Naive B cell (primary cell): ENCODE results near the gene PIP5KL1. TPM values are rescaled to one million over a fixed set of nuclear protein-coding genes. Genes with fewer than 3 reads are reported as not detected.
A peak's percentile ranks its signal among the peaks of the same experiment; 100 is the strongest.

Experiments
- ATAC-seq, 2 donors: fragments of 150-1000 bp; cut with Tn5 transposase; 2 replicates each; pipeline ENCODE4 v1.10.0; 2021; ENCODE audit warnings: low read depth in 2 of 2, mild to moderate bottlenecking in 2 of 2, moderate library complexity in 2 of 2
- DNase-seq: peaks from one replicate; pipeline ENCODE4 v3.0.0; 2022
- H3K27ac Mint-ChIP-seq, 6 donors: one replicate each; pipeline ENCODE4 v1.8.0; 2020 to 2022; ENCODE audit warnings: mild to moderate bottlenecking in 6 of 6, mixed read lengths in 6 of 6, moderate library complexity in 5 of 6, inconsistent platforms in 2 of 6
- H3K27me3 Mint-ChIP-seq, 3 donors: one replicate each; pipeline ENCODE4 v1.8.0; 2021 to 2022; ENCODE audit warnings: mixed read lengths in 3 of 3, mild to moderate bottlenecking in 1 of 3
- H3K36me3 Mint-ChIP-seq, 2 donors: one replicate each; pipeline ENCODE4 v1.8.0; 2020 to 2022; ENCODE audit warnings: mixed read lengths in 2 of 2, inconsistent platforms in 1 of 2, mild to moderate bottlenecking in 1 of 2
- H3K4me1 Mint-ChIP-seq, 3 donors: one replicate each; pipeline ENCODE4 v1.8.0; 2020 to 2022; ENCODE audit warnings: mixed read lengths in 3 of 3, inconsistent platforms in 1 of 3, mild to moderate bottlenecking in 1 of 3, moderate library complexity in 1 of 3
- H3K4me3 Mint-ChIP-seq, 8 donors: one replicate each; pipeline ENCODE4 v1.8.0; 2020 to 2022; ENCODE audit warnings: mild to moderate bottlenecking in 8 of 8, mixed read lengths in 8 of 8, moderate library complexity in 8 of 8, inconsistent platforms in 2 of 8
- H3K9me3 Mint-ChIP-seq, 7 donors: one replicate each; pipeline ENCODE4 v1.8.0; 2020 to 2022; ENCODE audit warnings: mixed read lengths in 7 of 7, mild to moderate bottlenecking in 5 of 7, inconsistent platforms in 2 of 7, moderate library complexity in 1 of 7
- polyA plus RNA-seq, 6 donors: library from polyadenylated mRNA; unstranded; fragments of 300-500 nt; fragmentation: Illumina TruSeq; gene quantifications; one replicate each; pipeline ENCODE4 v1.2.3, GENCODE V29; 2021; ENCODE audit warnings: low read depth in 6 of 6

Gene PIP5KL1
- polyA plus RNA-seq, 6 donors from 2014 or later: 0.73 to 1.0 TPM; not detected in 4

DNA sequence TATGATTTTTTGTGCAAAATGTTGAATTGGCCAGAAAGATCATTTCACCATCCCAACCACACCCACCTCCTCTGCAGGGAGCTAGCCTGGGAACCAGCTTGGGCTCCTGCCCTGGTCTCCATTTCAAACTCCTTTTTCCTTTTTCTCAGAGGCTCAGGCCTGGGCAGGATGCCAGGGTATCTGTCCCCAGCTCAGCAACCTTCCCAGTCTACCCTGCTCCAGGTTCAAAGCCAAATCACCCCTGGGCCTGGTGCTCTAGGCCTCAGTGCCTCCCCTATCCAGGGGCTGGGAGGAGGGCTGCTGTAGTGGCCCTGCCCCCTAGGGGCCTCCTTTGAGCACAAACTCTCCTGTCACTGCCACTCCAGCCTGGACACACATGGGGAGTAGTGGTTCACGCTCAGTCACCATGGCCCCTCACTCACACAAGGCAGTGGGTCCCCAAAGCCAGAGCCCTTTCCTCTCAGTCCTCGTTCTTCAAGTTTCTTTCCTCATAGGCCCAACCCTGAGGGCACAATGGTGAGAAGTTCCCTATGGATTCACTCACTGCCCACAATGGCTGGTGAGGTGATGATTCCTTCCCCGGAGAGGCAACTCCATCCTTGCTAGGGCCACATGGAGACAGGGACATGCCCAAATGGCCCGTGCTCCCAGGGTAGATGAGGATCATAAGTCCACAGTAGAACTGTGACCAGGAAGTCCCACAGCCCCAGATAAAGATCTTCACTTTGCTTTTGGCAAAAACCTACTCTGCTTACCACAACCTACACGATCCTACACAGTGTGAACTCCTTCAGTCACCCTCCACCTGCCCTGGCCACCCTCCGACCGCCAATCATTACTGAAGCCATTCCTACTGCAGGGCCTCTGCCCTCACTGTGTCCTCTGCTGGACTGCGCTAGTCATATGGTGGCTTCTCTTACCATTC is 12.1 kb downstream of the PIP5KL1 start:
- peak overlapping the region; percentile 93 to 99 (median 99) for H3K27ac Mint-ChIP-seq

DNA sequence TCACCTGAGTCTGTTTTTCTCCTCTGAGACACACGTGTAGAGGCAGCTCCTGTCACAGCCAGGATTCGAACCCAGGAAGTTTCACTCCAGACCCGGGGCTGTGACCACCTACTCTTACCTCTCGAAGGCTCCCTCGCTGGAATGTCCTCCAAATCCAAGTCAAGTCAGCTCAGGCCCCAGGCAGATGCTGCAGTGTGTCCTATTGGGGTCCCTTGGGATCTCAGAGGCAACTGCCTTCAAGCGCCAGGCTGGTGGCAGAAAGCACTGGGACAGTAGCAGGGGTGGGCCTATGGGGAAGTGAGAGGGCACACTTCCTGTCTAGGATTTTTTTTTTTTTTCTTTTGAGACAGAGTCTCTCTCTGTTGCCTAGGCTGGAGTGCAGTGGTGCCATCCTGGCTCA is 13.0 kb downstream of the PIP5KL1 start:
- H3K9me3 Mint-ChIP-seq: no peaks in the 10 kb centered on the region
- peak overlapping the region; percentile 85 to 99 (median 91) for H3K4me3 Mint-ChIP-seq

More for the DNA sequence above, 12.1 kb downstream of the PIP5KL1 start:
- peak overlapping the region; percentile 85 to 99 (median 91) for H3K4me3 Mint-ChIP-seq
- H3K36me3 Mint-ChIP-seq: no peaks in the 10 kb centered on the region
- no peaks in the 10 kb centered on the region for H3K27me3 Mint-ChIP-seq
- H3K9me3 Mint-ChIP-seq: no peaks in the 10 kb centered on the region
- no peak for DNase-seq
- H3K4me1 Mint-ChIP-seq: peaks cover 32 to 63% (median 47%) of the 10 kb centered on the region in 3 donors
- no peak for ATAC-seq

DNA sequence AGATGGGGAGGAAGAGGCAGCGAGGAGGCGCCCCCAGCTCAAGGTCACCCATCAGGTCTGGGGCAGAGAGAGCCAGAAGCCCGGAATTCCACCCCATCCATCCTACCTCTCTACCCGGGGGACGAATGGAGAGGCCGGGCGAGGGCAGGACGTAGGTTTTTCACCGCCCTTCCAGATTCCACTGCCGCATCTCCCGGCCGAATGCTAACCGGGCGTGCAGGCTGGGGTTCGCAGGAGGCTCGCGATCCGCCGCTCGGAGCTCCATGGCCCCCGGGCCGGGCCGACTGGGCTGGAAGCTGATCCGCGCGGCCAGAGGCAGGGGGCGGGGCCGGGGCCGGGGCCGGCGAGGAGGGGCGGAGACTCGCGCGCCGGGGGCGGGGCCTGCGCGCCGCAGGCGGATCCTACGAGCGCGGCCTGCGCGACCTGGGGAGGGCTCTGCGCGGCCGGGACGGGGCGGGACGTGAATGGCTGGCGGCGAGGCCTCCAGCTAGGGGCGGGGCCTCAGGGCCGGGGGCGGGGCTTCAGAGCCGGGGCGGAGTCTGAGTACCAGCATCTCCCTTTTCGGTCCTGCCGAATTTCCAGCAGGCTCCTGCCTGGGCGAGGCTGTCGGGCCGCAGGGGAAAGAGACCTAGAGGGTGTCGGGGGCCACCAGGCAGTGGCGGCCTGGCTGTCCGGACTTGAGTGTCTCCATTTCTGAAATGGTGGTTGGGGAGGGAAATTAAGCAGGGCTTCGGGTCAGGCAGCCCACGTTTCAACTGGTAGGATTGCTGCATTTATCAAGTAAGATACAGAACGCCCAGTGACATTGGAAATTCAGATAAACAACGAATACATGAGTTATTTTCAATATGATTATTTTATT is 13.6 kb downstream of the PIP5KL1 start, which contains the start of gene ST6GALNAC4:
Gene ST6GALNAC4, minus strand, starts transcription at position 322 of the 862 bp plus-strand sequence. CDS start 622 bp downstream, outside the sequence.
- DNase-seq (peak; percentile 90), ATAC-seq (peak; percentile 69 to 75)
- Mint-ChIP-seq H3K4me3 (peak within 1 kb of the TSS; percentile 85 to 99 (median 94)), H3K9me3 (no peaks in the 10 kb centered on the region), H3K27me3 (no peaks in the 10 kb centered on the region), H3K27ac (peak within 1 kb of the TSS; percentile 95 to 99 (median 99)), H3K36me3 (peaks cover 0 to 5% of the 10 kb centered on the region in 2 donors), H3K4me1 (peaks cover 32 to 72% (median 52%) of the 10 kb centered on the region in 3 donors)

More for the DNA sequence above, 13.0 kb downstream of the PIP5KL1 start:
- Mint-ChIP-seq H3K36me3 (peaks cover 0 to 5% of the 10 kb centered on the region in 2 donors), H3K27me3 (no peaks in the 10 kb centered on the region), H3K4me1 (peaks cover 32 to 69% (median 52%) of the 10 kb centered on the region in 3 donors), H3K27ac (peak overlapping the region; percentile 93 to 99 (median 99))
- ATAC-seq (peak; percentile 57 to 61), DNase-seq (peak; percentile 85)

DNA sequence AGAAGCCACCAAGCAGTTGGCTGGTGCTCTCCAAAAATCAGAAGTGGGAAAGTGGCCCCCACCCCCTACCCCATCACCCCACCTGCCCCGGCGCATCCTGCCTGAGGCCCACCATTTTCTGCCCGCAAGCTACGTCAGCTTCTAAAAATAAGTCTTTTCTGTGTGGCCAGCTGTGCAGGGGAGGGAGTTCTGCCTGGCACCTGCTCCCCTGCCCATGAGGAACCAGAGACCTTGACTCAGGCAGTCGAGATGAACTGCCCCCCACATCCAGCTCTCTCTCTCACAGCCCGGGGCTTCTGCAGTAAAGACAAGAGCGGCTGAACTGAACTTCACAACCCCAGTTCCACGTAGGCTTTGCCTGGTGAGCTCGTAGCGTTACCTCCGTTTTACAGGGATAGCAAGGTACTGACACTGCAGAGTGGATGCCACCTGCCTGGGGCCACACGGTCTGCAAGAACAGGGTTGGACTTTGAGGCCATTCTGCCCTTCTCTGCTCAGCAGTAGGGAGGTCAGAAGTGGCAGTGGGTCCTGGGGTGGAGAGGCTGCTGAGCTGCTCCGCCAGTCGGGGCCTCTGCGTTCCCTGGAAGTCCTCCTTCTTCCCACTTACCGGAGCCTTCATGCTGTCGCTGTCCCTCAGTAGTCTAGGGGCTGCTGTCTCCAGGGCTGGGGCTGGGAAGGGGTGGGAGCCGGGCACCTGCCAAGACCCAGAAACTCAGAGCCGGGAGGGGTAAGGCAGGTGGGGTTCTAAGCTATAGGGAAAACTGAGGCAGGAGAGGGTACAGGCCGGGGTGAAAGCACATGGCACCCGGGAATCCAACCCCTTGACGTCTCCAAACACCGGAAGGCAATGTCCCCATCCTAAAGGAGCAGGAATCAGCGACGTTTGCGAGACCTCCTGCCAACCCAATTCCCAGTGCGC is 14.5 kb downstream of the PIP5KL1 start:
- Mint-ChIP-seq H3K9me3 (no peaks in the 10 kb centered on the region), H3K4me3 (peak overlapping the region; percentile 85 to 99 (median 94)), H3K36me3 (peaks cover 2 to 6% of the 10 kb centered on the region in 2 donors), H3K27ac (peak overlapping the region; percentile 95 to 98 (median 98)), H3K4me1 (peaks cover 29 to 75% (median 49%) of the 10 kb centered on the region in 3 donors), H3K27me3 (no peaks in the 10 kb centered on the region)
- DNase-seq (peak; percentile 89), ATAC-seq (peak; percentile 62 to 63)

DNA sequence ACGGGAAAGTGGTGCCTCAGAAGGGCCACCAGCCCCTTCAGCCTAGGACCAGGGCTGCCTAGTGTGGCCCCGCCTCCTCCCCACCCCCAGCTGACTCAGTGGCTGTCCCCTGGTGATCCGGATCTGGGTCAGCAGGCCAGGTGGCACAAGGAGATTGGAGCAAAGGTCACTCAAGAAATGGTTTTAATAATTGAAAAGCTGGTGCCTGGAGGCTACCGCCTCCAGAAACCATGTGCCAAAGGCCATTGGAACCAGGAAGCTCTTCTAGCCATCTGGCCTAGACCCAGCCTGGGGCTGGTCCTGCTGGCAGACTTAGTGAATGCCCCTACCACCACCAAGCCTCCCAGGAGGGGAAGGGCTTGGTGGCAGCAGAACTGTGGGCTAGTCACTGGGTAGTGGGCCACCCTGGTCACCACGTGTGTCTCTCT is 15.2 kb downstream of the PIP5KL1 start:
- H3K4me3 Mint-ChIP-seq: peak overlapping the region; percentile 85 to 99 (median 94)
- H3K27ac Mint-ChIP-seq: peak overlapping the region; percentile 95 to 98 (median 98)
- H3K4me1 Mint-ChIP-seq: peaks cover 30 to 76% (median 56%) of the 10 kb centered on the region in 3 donors
- H3K36me3 Mint-ChIP-seq: peaks cover 9 to 10% of the 10 kb centered on the region in 2 donors
- ATAC-seq (no peak), DNase-seq (no peak)
- H3K9me3 Mint-ChIP-seq: no peaks in the 10 kb centered on the region
- no peaks in the 10 kb centered on the region for H3K27me3 Mint-ChIP-seq

DNA sequence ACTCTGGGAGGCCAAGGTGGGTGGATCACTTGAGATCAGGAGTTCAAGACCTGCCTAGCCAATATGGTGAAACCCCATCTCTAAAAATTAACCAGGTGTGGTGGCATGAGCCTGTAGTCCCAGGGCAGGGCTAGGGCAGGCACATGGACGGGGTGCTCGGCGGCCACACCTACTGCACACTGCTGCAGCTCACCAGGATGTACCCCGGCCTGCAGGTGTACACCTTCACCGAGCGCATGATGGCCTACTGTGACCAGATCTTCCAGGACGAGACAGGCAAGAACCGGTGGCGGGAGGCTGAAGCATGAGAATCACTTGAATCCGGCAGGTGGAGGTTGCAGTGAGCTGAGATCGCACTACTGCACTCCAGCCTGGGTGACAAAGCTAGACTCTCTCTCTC is 16.9 kb downstream of the PIP5KL1 start:
- DNase-seq: no peak
- H3K4me3 Mint-ChIP-seq: peak overlapping the region in 1 of 8 donors; percentile 32
- no peaks in the 10 kb centered on the region for H3K27me3 Mint-ChIP-seq
- no peaks in the 10 kb centered on the region for H3K9me3 Mint-ChIP-seq
- no peak for ATAC-seq
- H3K4me1 Mint-ChIP-seq: peaks cover 24 to 64% (median 49%) of the 10 kb centered on the region in 3 donors
- peaks cover 10% of the 10 kb centered on the region in 2 donors for H3K36me3 Mint-ChIP-seq
- H3K27ac Mint-ChIP-seq: peak overlapping the region; percentile 22 to 96 (median 52)

DNA sequence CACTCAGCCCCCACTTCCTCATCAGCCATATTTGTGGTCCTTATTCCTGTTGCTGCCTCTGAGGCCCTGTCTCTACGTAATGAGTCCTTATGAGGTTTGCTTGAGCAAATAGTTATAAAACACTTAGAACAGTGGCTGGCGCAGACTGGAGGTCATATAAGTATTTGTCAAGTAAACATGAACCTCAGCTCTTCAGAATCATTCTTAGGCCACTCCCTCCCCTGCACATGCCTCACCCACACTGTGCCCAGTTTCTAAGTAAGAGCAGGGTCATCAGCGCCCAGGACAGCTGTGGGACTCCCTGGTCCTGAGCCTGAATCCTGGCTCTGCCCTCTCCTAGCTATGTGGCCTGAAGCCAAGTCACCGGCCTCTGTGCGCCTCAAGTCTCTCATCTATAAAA is 17.7 kb downstream of the PIP5KL1 start:
- no peaks in the 10 kb centered on the region for H3K9me3 Mint-ChIP-seq
- DNase-seq (no peak), ATAC-seq (no peak)
- peak overlapping the region in 1 of 8 donors; percentile 59 for H3K4me3 Mint-ChIP-seq
- peaks cover 10% of the 10 kb centered on the region in 2 donors for H3K36me3 Mint-ChIP-seq
- peaks cover 17 to 58% (median 41%) of the 10 kb centered on the region in 3 donors for H3K4me1 Mint-ChIP-seq
- H3K27ac Mint-ChIP-seq: peak overlapping the region in 5 of 6 donors; percentile 15 to 96 (median 86)
- H3K27me3 Mint-ChIP-seq: no peaks in the 10 kb centered on the region

DNA sequence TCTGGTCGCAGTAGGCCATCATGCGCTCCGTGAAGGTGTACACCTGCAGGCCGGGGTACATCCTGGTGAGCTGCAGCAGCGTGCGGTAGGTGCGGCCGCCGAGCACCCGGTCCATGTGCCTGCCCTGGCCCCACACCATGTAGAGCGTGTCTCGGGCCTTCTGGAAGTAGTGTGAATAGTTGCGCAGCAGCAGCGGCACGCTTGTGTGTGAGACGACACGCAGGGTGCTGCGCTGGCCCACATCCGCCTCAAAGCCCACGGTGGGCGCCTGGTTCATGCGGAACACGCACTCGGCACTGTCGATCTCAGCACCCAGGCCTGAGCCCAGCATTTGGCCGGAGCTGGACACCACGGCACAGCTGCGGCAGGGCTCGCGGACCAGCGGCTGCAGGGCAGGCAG is 18.3 kb downstream of the PIP5KL1 start:
- peak overlapping the region in 3 of 6 donors; percentile 47 to 100 (median 76) for H3K27ac Mint-ChIP-seq
- no peak overlapping the region for H3K4me3 Mint-ChIP-seq
- peaks cover 10% of the 10 kb centered on the region in 2 donors for H3K36me3 Mint-ChIP-seq
- no peaks in the 10 kb centered on the region for H3K27me3 Mint-ChIP-seq
- H3K4me1 Mint-ChIP-seq: peaks cover 13 to 56% (median 35%) of the 10 kb centered on the region in 3 donors
- no peak for DNase-seq
- no peak for ATAC-seq
- no peaks in the 10 kb centered on the region for H3K9me3 Mint-ChIP-seq

DNA sequence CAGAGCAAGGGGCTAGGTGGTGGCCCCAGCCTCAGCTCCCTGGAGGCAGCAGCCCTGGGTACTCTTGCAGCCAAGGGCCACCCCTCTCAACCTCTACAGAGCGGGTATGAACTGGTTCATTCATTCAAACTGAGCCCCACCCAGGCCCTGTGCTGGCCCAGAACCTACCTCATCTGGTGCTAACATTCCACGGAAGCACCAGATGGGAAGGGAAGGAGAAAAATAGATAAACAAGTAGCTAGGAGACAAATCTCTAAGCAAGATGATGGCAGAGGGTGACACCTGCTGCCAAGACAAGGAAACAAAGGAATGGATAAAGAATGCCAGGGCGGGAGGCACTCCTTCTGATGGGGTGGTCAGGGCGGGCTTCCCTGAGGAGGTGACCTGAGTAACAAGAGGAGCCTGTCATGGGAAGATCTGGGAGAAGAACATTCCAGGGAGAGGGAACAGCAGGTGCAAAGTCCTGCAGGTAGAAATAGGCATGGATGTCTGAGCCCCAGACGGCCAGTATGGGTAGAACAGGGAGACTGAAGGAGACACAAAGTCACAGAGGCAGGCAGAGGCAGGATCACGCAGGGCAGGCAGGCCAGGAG is 19.9 kb downstream of the PIP5KL1 start:
- Mint-ChIP-seq H3K4me1 (peaks cover 10 to 66% (median 43%) of the 10 kb centered on the region in 3 donors), H3K27me3 (no peaks in the 10 kb centered on the region)
- no peak for DNase-seq

DNA sequence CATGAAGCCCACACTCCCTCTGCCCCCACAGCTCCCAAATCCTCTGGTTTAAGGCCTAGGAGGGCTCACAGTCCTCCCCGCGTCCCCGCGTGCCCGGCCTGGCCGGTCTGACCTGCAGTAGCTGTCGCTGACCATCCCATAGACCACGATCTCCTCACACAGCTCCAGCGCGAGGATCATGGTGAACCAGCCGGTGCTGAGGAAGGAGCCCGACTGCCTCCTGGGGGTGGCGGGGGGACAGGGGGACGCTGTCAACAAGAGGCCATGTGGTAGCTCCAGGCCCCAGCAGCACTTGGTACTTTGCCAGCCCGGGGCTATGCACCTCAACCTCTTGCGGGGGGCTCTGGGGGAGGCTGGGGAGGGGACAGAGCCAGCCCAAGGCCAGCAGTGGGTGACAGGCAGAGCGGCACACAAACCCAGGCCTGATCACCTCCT is 20.7 kb downstream of the PIP5KL1 start:
- no peak for ATAC-seq

More for the DNA sequence above, 19.9 kb downstream of the PIP5KL1 start:
- H3K9me3 Mint-ChIP-seq: no peaks in the 10 kb centered on the region
- no peak overlapping the region for H3K4me3 Mint-ChIP-seq
- ATAC-seq: no peak
- H3K27ac Mint-ChIP-seq: peak overlapping the region in 5 of 6 donors; percentile 43 to 100 (median 92)
- peaks cover 10% of the 10 kb centered on the region in 2 donors for H3K36me3 Mint-ChIP-seq

DNA sequence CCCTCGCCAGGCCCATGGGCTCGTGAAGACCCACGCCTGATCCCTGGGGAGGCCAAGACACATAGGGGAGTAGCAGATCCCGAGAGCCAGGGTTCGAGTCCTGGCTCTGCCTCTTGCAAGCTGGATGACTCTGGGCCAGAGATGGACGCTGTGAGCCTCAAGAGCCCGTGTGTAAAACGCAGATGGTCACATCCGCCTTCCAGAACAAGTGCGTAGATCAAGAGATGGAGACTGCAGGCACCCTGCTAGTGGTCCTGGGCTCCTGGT is 22.0 kb downstream of the PIP5KL1 start:
- Mint-ChIP-seq H3K27ac (peak overlapping the region in 3 of 6 donors; percentile 53 to 100 (median 100)), H3K27me3 (no peaks in the 10 kb centered on the region), H3K4me1 (peaks cover 27 to 67% (median 52%) of the 10 kb centered on the region in 3 donors), H3K4me3 (no peak overlapping the region), H3K36me3 (peaks cover 10% of the 10 kb centered on the region in 2 donors), H3K9me3 (no peaks in the 10 kb centered on the region)
- ATAC-seq (no peak), DNase-seq (no peak)

More for the DNA sequence above, 20.7 kb downstream of the PIP5KL1 start:
- Mint-ChIP-seq H3K4me1 (peaks cover 15 to 67% (median 43%) of the 10 kb centered on the region in 3 donors), H3K27ac (peak overlapping the region in 4 of 6 donors; percentile 38 to 100 (median 60)), H3K36me3 (peaks cover 10% of the 10 kb centered on the region in 2 donors), H3K9me3 (no peaks in the 10 kb centered on the region), H3K27me3 (no peaks in the 10 kb centered on the region), H3K4me3 (no peak overlapping the region)
- DNase-seq: no peak
